ENCODE results near the gene IGLL1.

DNA sequence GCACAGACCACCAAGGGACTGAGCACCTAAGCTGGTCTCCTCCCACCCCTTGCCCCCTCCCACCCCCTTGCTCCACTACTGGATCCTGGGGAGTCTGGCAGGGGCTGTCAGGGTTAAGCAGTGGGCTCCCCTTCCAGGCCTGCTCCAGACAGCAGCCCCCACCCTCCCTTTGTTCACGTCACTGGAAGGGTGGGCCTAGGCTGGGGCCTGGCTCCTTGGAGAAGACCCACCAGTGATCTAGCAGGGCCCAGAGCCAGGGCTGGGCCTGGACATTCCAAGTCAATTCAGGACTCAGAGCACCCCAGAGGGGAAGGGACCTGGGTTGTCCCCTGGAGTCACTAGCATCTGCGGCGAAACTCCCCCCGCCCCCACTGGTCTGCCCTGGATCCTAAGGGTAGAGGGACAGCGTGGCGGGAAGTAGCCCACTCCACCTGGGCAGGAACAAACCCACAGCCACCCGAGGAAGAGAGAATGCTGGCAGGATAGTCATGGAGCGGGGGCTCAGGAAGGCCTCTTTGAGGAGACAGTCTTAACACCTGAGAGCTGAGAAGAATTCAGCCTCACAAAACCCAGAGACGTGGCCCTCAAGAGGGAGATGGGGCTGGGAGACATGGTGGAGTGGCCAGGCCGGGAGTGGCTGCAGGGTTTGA, 45.8 kb downstream of the IGLL1 start:
- no peak for TF ChIP-seq TAF1 (IDR thresholded peaks at IDR 0.05; ENCODE audit: low read depth, low read length)
- no peak for TF ChIP-seq POLR2A (IDR thresholded peaks at IDR 0.05; ENCODE audit: low read depth, low read length)
- no peak for TF ChIP-seq POLR2AphosphoS5 (IDR thresholded peaks at IDR 0.05; ENCODE audit: low read depth, low read length)
